ENCODE results near the gene MINDY4. TPM values are rescaled to one million over a fixed set of nuclear protein-coding genes. Genes with fewer than 3 reads are reported as not detected.
"Not testable (repeated sequence)": the region's sequence is repeated elsewhere in the genome, so short reads cannot be mapped to it uniquely, and the experiment has no call there.

The MINDY4 gene
- total RNA-seq, 1 donor from 2014 or later, result 28.4 TPM

GRCh38 chr7:30834017-30834674, 62.9 kb downstream of the MINDY4 start:
- DNase-seq (ENCODE audit: low spot score), result not testable (repeated sequence)

GRCh38 chr7:30835396-30835915, 64.2 kb downstream of the MINDY4 start:
- DNase-seq (ENCODE audit: low spot score), result no peak

- no peak for DNase-seq (ENCODE audit: low spot score)
Measured at GRCh38 chr7:30836991-30837390, 65.8 kb downstream of the MINDY4 start.

GRCh38 chr7:30837581-30837980, 66.4 kb downstream of the MINDY4 start:
- DNase-seq (ENCODE audit: low spot score), result no peak

- DNase-seq (ENCODE audit: low spot score), result no peak
Measured at GRCh38 chr7:30838008-30838407, 66.8 kb downstream of the MINDY4 start.

GRCh38 chr7:30840141-30841024, 69.2 kb downstream of the MINDY4 start:
- DNase-seq (ENCODE audit: low spot score), result no peak

- DNase-seq (ENCODE audit: low spot score), result no peak
Measured at GRCh38 chr7:30841025-30841735, 70.0 kb downstream of the MINDY4 start.

GRCh38 chr7:30841801-30842541, 70.8 kb downstream of the MINDY4 start:
- DNase-seq (ENCODE audit: low spot score), result no peak

GRCh38 chr7:30842542-30843451, 71.6 kb downstream of the MINDY4 start:
- DNase-seq (ENCODE audit: low spot score), result no peak

- DNase-seq (ENCODE audit: low spot score), result no peak
Measured at GRCh38 chr7:30843741-30844482, 72.7 kb downstream of the MINDY4 start.

GRCh38 chr7:30844483-30844874, 73.3 kb downstream of the MINDY4 start:
- no peak for DNase-seq (ENCODE audit: low spot score)

- DNase-seq (ENCODE audit: low spot score), result no peak
Measured at GRCh38 chr7:30844916-30845315, 73.7 kb downstream of the MINDY4 start.

- peak; percentile 95 for DNase-seq (ENCODE audit: low spot score)
Measured at GRCh38 chr7:30845426-30846135, 74.4 kb downstream of the MINDY4 start.

GRCh38 chr7:30846378-30846777, 75.2 kb downstream of the MINDY4 start:
- peak; percentile 60 for DNase-seq (ENCODE audit: low spot score)

- no peak for DNase-seq (ENCODE audit: low spot score)
Measured at GRCh38 chr7:30848121-30848855, 77.1 kb downstream of the MINDY4 start.

GRCh38 chr7:30849565-30849964, 78.3 kb downstream of the MINDY4 start:
- peak; percentile 64 for DNase-seq (ENCODE audit: low spot score)

- DNase-seq (ENCODE audit: low spot score), result no peak
Measured at GRCh38 chr7:30850426-30850825, 79.2 kb downstream of the MINDY4 start.

- DNase-seq (ENCODE audit: low spot score), result peak; percentile 61
Measured at GRCh38 chr7:30851651-30852307, 80.6 kb downstream of the MINDY4 start.
